SKM-1 (cell line): ENCODE results near the gene PCBP3.
"Not testable (repeated sequence)": the region's sequence is repeated elsewhere in the genome, so short reads cannot be mapped to it uniquely, and the experiment has no call there.

Experiments used
- DNase-seq: peaks from one replicate; lab custom pipeline; 2025; ENCODE audit not compliant: unreplicated experiment; lab: John Stamatoyannopoulos, UW

PCBP3 gene

DNA sequence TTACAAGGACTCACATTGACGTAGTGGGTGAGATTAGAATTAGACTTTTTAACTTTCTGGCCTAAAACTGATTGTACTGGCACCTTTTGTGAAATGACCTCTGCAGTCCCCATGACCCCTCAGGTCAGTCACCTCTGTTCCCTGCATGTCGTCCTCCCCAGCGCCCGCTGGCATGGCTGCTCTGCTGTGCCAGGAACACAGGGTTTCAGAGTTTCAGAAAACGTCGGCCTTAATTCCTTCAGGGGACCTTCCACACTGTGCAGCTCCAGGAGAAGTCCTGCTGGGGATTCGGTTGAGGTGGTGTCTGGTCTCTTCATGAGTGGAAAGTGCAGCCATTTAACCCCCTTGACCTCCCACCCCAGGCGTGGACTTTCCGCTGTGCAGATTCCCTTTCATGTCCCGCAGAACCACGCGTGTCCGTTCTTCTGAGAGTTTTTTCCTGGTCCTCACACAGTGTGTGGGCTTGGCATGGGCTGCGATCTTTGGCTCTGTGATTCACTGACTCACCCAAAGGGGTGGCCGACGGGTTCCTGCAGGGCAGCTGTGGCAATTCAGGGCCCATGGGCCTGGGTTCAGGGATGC lies 179.7 kb downstream of the PCBP3 start:
- DNase-seq, result no peak

DNA sequence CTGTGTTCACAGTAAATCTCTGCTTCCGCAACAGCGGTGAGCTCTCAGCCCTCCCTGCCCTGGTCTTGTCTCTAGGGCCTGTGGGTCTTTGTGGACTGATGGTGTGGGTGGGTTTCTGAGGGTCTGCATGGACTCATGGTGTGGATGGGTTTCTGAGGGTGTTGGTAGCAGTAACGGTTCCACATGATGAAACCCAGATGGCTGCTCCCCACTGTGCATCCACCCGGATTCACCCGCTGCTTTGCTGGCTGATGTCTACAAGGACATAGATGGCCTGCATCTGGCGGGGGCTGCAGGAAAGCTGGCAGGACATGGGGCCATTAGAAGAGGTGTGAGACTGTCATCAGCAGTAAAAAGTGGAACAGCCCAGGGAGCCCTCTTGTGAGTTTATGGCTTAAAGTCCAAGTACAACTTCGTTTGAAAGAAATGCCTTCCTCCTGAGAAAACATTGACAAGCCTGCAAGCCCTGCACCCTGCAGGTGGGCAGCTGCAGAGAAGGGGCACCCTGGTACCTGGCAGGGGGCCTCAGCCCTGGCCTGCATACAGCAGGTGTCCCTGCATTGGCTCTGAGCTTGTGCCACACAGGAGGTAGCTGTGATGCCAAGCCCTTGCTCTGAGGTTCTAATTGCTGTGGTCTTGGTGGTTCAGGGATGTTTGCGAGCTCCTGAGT lies 181.2 kb downstream of the PCBP3 start:
- no peak for DNase-seq

DNA sequence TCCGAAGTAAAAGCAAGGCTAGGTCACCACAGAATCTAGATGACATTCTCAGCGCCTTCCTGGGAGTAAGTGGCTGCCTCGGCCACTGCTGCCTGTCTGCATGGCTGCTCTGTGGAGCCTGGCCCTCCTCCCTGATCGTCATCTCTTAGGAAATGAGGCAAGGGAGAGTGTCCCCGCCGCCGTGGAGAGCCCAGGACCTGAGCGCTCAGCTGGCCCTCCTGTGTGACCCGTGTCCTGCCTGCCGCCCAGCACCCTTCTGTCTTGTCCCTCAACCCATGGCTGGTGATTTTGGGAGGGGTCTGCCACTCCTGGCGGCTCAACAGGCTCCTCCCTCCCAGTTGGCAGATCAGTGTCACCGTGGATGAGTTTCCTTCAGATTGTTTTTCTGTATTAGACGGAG lies 181.7 kb downstream of the PCBP3 start:
- no peak for DNase-seq

DNA sequence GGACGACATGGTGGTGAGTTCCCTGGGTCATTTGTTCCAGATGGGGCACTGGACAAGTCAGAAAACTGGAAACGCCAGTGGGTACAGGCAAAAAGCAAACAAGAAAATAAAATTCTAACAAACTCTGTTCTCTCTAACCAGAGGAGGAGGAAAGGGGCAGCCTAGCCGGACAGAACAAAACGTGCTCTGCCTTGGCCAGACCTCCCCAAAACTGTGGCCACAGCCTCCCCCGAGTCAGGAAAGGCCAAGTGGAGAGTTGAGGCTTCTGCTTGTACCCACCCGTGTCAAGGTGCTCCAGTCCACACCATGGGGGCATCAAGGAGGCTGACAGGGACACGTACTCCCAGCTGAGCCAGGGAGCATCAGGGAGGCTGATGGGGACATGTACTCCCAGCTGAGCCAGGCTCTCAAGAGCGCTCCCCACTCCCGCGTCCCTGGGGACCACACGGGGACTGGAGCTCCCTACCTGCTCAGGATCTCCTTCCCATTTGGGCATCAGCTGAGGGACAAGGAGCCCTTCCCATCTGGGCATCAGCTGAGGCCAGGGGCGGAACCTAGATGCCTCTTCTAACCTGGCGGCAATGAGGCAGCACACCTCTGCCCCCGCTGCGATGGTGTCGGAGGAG lies 183.3 kb downstream of the PCBP3 start:
- no peak for DNase-seq

GRCh38 chr21:45827302-45827692 lies 183.8 kb downstream of the PCBP3 start:
- DNase-seq, result no peak

GRCh38 chr21:45827881-45828579 lies 184.5 kb downstream of the PCBP3 start:
- no peak for DNase-seq

GRCh38 chr21:45828580-45829570 lies 185.3 kb downstream of the PCBP3 start:
- no peak for DNase-seq

DNA sequence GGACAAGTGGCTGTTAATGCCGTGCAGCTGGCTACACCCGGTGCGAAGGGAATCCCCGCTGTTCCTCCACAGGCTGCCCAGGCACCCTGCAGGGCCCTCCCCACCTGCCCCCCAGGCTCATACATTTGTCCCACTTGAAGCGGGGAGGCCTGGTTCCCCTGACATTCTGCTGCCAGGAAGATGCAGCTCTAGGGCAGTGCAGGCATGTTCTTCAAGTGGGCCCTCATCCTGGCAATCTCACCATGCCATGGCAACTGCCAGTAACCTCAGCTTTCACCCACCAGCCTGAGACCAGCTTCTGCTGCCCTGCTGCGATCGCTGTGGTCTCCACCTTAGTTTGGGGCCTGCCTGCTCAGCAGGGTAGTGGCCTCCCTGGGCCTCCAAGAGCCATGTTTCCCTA lies 186.1 kb downstream of the PCBP3 start:
- DNase-seq, result no peak

DNA sequence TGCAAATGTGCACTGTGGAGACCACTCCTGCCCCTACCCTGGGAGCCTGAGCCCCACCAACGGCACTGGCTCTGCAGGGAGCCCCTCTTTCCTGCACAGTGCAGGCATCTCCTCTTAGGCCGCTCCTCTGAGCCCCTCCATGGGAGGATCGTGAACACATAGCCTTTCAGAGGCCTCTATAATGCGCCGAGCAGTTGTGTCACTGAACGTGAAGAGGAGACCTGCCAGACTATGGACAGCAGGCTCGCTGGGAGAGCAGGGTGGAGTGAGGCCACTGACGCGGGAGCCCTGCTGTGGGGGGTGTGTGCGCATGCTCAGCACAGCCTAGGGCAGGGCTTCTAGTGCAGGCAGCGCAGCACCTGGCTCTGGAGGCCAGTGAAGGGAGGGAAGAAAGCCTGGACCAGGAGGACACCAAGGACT lies 186.7 kb downstream of the PCBP3 start:
- DNase-seq, result no peak

- DNase-seq, result no peak
Observed at GRCh38 chr21:45830720-45831366, 187.3 kb downstream of the PCBP3 start.

DNA sequence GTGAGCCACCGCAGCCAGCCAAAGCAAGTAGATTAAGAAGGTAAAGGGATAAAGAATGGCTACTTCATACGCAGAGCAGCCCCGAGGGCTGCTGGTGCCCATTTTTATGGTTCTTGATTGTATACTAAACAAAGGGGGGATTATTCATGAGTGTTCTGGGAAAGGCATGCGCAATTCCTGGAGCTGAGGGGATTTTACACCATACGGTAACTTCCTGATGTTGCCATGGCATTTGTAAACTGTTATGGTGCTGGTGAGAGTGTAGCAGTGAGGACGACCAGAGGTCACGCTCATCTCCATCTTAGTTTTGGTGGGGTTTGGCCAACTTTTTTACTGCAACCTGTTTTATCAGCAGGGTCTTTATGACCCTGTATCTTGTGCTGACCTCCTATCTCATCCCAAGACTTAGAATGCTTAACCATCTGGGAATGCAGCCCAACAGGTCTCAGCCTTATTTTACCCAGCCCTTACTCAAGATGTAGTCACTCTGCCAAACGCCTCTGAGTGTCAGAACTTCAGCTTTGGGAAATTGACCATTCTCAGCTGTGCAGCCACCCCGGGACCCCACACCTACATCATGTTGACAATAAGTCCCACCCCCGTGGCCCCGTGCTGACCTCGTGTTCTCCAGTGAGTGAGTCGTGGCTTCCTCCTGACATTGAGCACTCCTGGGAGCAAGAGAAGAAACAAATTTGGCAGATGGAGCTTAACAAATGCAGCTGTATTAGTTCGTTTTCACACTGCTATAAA lies 188.6 kb downstream of the PCBP3 start:
- DNase-seq, result no peak

DNA sequence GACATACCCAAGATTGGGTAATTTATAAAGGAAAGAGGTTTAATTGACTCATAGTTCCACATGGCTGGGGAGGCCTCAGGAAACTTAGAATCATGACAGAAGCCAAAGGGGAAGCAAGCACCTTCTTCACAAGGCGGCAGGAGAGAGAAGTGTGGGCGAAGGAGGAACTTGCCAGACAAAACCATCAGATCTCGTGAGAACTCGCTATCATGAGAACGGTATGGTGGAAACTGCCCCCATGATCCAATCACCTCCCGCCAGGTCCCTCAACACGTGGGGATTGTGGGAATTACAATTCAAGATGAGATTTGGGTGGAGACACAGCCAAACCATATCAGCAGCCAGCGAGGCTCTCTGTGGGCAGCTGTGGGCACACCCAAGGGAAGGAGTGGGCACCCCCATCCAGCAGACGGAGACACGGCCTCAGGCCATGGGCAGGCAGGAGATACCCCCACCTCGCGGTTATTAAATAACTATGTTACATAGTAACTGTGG lies 189.3 kb downstream of the PCBP3 start:
- not testable (repeated sequence) for DNase-seq

DNA sequence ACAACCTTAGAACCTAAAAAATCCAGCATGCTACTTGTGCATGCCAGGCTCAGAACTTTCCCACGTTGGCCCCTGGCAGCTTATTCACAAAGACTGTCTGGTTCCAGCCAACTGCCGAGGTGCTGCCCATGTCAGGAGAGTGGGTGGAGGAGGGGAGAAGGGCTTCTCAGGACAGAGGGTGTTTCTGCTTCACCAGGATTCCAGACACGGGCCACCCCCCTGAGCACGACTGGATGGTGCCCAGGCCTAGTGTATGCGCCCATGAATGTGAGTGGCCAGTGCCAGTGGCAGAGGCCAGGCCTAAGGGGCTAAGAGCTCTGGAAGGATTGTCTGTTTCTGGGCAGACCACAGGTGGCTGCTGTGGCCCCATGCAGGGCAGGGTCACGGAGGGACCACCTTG lies 189.9 kb downstream of the PCBP3 start:
- no peak for DNase-seq

- DNase-seq, result no peak
Observed at GRCh38 chr21:45834026-45834715, 190.6 kb downstream of the PCBP3 start.

DNA sequence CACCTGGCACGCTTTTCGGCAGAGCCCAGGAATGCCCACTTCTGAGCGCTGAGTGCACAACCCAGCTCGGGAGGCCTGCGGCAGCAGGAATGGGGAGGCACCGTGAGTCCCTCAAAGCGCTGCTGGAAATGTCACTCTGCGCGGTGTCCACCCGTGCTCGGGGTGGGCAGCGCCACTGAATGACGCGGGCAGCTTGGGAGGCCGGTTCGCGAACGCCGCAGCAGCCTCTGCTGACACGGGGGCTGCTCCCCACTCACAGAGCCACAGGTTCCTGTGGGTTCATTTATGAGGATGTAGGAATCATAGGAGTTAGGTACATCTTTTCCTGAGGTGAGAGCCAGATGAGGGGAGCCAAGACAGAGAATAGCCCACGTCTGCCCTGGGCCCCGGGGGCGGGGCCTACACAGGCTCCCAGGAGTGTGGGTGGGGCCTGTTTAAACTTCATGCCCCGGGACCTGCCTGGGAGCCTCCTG lies 191.3 kb downstream of the PCBP3 start:
- DNase-seq, result no peak

GRCh38 chr21:45835301-45836267 lies 192.1 kb downstream of the PCBP3 start:
- DNase-seq, result no peak

DNA sequence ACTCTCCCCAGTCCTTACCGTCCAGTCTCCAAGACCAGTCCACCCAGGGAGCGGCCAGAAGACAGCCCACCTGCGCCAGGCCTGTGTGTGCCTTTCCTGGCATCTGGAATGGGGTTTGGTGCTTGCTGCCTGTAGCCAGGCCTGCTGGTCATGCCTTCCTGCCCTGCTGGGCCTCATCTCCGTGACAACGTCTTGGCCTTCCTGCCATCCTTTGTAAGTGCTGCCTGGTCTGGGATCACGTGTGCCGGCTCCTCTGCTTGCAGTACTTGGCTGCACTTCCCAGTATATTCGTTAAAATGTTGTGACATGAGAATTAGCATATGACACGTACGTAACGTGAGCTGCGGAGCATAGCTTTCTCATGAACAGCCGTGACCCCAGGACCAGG lies 192.7 kb downstream of the PCBP3 start:
- no peak for DNase-seq
